LNCaP clone FGC (cell line): ENCODE data around the gene TCEA3.

Experiments
- DNase-seq: peaks from one replicate; pipeline ENCODE4 v3.0.0-alpha.2; 2011; ENCODE audit warnings: low read depth
- H3K4me3 ChIP-seq: 2 replicates; pipeline ENCODE4 v1.5.1; 2011; ENCODE audit warnings: mild to moderate bottlenecking, low read depth, low read length, control low read depth
- TF ChIP-seq, protein P1 (sequence below): IDR thresholded peaks from 2 replicates; pipeline ENCODE4 v1.5.1; 2012; ENCODE audit warnings: mild to moderate bottlenecking; ENCODE audit not compliant: control insufficient read depth, insufficient read depth; ENCODE audit errors: extremely low read depth

Gene TCEA3

DNA sequence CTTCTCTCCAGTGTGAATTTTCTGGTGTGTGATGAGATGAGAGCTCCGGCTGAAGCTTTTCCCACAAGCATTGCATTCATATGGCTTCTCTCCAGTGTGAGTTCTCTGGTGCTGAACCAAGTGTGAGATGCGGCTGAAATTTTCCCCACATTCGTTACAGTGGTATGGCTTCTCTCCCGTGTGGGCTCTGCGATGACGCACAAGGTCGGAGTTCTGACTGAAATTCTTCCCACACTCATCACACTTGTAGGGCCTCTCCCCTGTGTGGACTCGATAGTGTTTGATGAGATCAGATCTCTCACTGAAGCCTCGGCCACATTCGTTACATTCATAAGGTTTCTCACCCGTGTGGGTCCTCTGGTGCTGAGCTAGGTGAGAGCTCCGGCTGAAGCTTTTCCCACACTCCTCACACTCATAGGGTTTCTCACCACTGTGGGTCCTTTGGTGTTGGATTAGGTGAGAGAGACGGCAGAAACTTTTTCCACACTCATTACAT is 62.3 kb downstream of the TCEA3 start:
- DNase-seq: no peak
- TF ChIP-seq, protein P1, sequence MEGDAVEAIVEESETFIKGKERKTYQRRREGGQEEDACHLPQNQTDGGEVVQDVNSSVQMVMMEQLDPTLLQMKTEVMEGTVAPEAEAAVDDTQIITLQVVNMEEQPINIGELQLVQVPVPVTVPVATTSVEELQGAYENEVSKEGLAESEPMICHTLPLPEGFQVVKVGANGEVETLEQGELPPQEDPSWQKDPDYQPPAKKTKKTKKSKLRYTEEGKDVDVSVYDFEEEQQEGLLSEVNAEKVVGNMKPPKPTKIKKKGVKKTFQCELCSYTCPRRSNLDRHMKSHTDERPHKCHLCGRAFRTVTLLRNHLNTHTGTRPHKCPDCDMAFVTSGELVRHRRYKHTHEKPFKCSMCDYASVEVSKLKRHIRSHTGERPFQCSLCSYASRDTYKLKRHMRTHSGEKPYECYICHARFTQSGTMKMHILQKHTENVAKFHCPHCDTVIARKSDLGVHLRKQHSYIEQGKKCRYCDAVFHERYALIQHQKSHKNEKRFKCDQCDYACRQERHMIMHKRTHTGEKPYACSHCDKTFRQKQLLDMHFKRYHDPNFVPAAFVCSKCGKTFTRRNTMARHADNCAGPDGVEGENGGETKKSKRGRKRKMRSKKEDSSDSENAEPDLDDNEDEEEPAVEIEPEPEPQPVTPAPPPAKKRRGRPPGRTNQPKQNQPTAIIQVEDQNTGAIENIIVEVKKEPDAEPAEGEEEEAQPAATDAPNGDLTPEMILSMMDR: no peak
- no peak overlapping the region for H3K4me3 ChIP-seq

DNA sequence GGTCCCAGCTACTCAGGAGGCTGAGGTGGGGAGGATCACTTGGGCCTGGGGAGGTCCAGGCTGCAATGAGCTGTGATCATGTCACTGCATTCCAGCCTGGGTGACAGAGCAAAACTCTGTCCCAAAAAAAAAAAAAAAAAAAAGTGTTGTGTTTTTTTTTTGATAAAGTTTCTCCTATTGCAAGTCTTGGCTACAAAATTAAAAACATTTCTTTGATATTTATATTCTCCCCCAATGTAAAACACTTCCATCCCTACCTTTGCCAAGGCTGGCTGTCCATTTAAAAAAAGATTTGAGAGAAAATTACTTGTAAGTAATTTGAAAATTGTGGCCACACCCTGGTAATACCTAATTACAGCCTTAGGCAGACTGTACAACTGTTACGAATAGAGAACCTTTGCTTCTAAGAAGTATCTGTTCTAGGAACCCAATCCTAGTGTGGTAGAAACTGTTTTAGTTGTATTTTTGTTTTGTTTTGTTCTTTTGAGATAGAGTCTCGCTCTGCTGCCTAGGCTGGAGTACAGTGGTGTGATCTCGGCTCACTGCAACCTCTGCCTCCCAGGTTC is 66.2 kb downstream of the TCEA3 start:
- H3K4me3 ChIP-seq: no peak overlapping the region
- no peak for DNase-seq
- TF ChIP-seq, protein P1: no peak

DNA sequence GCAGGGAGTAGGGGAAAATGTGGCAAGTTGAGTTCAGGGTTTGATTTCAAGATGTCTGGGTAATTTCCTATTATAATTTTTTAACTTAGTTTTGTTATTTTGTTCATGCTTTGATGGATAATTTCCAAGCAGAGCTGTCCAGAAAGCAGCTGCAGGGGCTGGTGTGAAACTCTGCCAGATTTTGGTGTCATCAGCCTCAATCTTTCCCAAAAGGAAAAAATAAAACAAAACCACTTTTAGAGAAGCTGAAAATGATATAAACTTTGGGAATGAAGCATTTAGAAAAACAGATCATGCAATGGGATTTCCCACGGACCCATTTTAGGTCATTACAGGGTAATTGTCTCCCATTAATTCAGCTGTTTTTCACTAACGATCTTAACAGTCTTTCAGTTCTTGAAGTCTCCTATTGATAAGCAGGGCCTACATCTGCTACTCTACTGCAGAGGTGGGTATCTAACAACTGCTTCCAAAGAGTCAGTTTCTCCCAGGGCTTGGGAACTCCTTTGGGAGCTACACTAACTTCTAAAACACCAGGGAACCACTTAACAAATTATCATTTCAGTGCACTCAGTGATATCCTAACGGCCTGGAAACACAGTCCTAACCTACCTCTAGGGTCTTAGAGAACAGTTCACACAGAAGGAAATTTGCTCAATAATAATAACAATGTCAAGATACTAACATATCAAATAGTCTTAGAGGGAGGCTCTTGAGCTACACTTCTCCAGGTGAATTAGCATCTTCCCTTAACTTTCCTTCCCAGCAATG is 67.2 kb downstream of the TCEA3 start:
- TF ChIP-seq, protein P1: no peak
- H3K4me3 ChIP-seq: no peak overlapping the region
- DNase-seq: no peak

DNA sequence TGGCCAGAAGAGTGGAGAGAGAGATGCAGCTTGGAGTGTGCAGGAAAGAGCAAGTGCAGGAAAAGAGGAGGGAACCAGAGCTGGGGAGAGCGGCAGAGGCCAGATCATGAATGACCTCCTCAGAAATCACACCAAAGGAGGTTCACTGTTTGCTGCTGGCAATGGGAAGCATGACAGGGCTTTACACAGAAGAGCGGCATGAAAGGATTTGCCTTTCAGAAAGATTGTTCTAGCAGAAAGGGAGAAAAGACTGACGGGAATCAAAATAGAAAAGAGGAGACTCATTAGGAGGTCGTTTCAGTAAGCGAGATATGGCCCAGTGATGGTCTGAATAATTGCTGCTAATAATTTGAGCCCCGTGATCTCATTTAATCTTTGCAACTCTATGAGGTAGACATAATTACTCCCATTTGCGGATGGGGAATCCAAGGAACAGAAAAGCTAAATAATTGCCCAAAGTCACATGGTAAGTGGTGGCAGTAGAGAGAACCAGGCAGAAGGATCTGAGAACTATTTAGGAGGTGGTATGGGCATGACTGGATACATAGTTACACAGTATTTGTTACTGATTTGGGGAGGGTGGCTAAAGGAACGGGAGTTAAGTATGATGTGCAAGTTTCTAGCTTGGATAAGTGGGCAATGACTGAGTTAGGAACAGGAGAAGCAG is 67.9 kb downstream of the TCEA3 start:
- no peak for DNase-seq
- H3K4me3 ChIP-seq: no peak overlapping the region
- TF ChIP-seq, protein P1: no peak

DNA sequence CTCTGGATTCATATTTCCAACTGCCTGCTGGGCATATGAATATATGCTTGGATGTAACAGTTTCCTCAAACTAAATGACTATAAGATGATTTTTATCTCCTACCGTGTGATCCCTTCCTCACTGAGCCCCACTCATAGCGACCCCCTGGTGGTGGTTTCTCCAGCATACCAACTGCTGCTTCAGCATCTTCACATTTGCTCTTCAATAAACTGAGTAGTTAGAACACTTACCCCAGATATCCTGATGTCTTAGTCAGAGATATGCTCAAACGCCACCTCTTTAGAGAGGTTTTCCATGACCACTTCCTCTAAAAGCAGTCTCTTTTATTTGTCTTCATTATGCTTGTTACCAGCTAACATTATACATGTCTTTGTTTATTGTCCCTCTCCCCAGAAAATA is 70.3 kb downstream of the TCEA3 start:
- TF ChIP-seq, protein P1: no peak
- no peak for DNase-seq
- H3K4me3 ChIP-seq: no peak overlapping the region

DNA sequence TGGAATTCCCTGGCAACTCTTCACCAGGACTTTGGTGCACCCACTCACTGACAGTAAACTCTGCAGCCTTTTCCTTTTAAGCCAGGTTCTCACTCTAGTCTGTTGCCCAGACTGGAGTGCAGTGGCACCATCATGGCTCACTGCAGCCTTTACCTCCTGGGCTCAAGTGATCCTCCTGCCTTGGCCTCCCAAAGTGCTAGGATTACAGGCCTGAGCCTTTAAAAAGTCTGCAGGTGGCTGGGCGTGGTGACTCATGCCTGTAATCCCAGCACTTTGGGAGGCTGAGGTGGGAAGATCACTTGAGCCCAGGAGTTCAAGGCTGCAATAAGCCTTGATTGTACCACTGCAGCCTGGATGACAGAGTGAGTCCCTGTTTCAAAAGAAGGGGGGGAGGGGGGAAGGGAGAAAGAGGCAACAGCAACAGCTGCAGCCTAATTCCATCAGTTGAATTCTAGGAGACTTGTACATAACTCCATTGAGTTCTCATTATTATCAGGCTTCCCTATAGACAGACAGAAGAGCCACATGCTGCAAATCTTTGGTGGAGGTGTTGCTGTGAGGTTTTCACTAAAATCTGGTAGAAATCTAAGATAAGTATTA is 72.4 kb downstream of the TCEA3 start:
- no peak for DNase-seq
- no peak overlapping the region for H3K4me3 ChIP-seq
- TF ChIP-seq, protein P1: no peak
